CD4-positive, alpha-beta T cell treated with Interleukin-17A for 4 hours (primary cell): ENCODE measurements around the gene WSCD2.
"Not testable (repeated sequence)": the region's sequence is repeated elsewhere in the genome, so short reads cannot be mapped to it uniquely, and the experiment has no call there.

Experiments used
- DNase-seq: peaks from one replicate; pipeline ENCODE4 v3.0.0-alpha.2; 2020; ENCODE audit warnings: mixed read lengths

The WSCD2 gene

GRCh38 chr12:108201808-108202207 is 72.7 kb downstream of the WSCD2 start:
- DNase-seq = no peak

DNA sequence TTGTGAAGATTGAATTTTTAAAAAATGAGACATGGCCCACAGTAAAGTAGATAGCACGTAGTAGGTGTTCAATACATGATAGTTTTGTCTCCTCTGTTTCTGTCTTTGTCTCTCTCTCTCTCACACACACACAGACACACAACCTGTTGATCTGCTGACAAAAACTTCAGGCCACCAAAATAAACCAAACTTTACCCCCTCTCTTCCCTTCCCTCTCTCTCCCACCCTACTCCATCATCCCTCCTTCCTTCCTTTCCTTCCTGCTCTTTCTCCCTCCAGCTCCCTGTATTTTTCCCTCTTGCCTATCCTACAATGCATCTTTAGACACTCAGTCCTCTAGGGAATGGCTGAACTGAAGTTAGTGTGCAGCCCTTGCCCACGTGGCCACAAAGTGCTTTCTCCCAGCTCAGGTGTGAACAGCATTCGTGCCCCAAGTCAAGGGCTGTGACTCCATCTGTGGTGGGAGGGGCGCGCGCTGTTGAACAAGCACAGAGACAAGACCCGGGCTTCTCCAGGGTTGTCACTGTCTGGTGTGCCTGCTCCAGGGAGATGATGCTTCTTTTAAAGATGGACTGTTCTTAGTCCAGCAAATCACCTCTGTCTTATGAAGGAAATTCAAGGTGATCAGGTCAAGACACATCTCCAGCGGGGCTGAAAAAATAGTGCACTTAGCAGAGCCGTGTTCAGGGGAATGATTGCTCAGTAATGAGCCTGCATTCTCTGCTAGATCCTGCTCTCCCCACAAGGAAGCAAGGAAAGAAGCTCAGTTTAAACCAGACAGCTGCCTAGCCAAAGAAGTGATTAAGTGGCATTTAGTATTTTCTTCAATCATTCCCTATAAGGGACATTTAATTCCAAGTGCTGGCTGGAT is 75.3 kb downstream of the WSCD2 start:
- no peak for DNase-seq

GRCh38 chr12:108205864-108206263 is 76.8 kb downstream of the WSCD2 start:
- DNase-seq = no peak

- DNase-seq = no peak
These were observed 79.0 kb downstream of the WSCD2 start for GRCh38 chr12:108207791-108208730.

GRCh38 chr12:108210001-108210400 is 80.9 kb downstream of the WSCD2 start:
- DNase-seq = no peak

DNA sequence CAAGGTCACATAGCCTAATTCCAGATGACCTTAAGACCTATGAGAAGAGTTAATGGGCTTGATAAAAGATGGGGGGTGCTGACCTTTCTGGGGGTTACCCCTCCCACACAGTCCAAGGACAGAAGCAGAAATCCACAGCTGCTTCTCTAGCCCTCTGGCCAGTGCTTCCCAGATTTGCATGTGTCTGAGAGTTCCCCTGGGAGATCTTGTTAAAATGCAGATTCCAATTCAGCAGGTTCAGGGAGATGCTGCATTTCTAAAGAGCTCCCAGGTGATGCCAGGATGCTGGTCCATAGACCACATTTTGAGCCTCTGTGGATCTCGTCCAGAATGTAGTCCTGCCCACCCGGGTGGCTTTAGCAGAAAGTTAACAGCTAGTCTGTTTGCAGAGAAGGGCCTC is 82.1 kb downstream of the WSCD2 start:
- DNase-seq = no peak

DNA sequence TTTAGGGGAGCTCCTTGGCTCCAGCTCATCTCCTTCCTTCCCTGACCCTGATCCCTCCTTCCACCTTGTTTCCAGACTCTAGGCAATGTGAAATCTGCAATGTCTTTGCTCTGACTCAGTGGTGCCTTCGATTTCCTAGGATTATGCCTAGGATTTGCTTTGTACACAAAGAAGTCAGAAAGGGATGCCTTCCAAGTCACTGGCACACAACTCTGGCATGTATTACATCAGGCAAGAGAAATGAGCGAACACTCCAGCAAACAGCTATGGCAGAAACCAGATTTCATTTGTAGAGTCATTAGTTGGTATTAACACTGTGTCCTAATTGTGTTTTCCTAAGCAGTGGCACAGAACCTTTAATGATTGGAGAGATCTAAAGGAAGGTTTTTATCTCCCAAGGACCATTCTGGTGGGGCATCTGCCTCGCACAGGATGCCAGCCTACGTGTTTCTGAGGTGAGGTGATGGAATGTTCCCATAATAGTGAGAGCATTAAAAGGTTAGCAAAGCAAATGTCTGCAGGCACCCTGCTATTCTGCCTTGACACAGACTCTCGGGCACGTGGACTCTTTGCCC is 84.9 kb downstream of the WSCD2 start:
- no peak for DNase-seq

DNA sequence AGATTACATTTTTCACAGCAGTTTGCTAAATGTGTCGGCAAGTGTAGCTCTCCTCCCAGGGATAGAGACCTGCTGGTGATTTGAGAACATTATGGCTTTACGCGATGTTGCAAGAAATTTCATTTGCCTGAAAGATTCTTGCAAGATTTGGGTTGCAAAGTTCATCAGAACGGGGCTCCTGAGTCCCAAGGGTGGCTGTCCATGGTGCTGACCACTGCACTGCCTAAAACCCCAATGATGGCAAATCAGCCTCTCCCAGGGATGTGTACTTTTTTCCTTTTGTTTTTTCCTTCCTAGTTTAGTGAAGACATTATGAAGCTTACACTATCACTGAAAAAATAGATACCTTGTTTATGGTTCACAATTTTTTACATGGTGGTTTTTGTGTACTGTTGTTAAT is 85.4 kb downstream of the WSCD2 start:
- DNase-seq = no peak

GRCh38 chr12:108215458-108215857 is 86.4 kb downstream of the WSCD2 start:
- DNase-seq = no peak

- no peak for DNase-seq
These were observed 89.8 kb downstream of the WSCD2 start for GRCh38 chr12:108218921-108219320.

DNA sequence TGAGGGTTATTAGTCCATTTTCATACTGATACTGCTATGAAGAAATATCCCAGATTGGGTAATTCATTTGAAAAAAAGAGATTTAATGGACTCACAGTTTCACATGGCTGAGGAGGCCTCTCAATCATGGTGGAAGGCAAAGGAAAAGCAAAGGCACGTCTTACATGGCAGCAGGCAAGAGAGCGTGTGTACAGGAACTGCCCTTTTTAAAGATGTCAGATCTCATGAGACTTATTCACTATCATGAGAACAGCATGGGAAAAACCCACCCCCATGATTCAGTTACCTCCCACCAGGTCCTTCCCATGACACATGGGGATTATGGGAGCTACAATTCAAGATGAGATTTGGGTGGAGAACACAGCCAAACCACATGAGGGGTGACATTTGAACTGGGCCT is 96.0 kb downstream of the WSCD2 start:
- not testable (repeated sequence) for DNase-seq

GRCh38 chr12:108226866-108227265 is 97.8 kb downstream of the WSCD2 start:
- DNase-seq = no peak

GRCh38 chr12:108228746-108229145 is 99.7 kb downstream of the WSCD2 start:
- DNase-seq = no peak

DNA sequence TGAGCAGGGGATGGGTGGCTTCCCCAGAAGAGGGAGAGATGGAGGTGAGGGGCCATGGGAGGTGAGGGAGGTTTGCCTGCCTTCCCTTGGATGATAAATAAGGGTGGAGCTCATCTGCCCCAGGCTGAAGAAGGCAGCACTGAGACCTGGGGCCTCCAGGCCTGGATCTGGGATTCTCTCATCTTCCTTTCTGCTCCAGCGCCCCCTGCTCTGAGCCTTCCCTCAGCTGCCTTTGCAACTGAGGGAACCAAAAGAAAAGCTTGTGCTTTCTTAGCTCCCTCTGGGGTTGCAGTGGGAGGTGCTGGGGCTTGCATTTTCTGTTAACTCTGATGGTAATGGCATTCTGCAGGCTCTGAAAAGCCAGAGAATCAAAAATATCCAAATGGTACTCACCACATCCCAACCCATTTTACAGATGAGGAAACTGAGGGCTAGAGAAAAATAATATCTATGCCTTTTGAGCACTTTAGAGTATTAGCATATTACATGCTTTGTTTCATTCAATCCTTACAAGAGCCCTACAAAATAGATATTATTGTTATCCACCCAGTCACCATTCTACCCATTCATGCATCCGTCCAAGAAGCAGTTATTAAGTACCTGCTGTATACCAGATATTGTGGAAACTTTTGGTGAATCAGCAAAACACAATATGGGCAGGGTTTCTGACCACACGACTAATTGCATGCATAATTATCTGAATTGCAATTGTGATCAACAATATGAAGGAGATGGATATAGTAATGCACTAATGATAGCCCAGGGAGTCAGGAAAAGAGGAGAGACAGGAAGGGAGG is 102.2 kb downstream of the WSCD2 start:
- no peak for DNase-seq

- DNase-seq = no peak
These were observed 102.9 kb downstream of the WSCD2 start for GRCh38 chr12:108231909-108232434.

- no peak for DNase-seq
These were observed 103.5 kb downstream of the WSCD2 start for GRCh38 chr12:108232565-108232964.

GRCh38 chr12:108234158-108234557 is 105.1 kb downstream of the WSCD2 start:
- no peak for DNase-seq

GRCh38 chr12:108235197-108235984 is 106.3 kb downstream of the WSCD2 start:
- DNase-seq = no peak

DNA sequence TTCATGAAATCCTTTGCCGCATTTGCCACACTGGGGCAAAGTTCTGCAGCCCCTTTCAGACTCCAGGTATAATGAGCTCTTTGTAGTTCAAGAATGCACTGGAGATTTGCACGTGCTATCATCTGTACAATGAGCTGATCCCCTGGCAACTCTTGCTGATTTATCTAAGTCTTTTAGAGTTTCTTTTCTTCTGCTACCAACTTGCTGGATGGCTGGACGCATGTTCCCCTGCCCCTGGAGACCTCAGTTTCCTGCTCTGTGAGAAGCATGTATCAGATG is 106.8 kb downstream of the WSCD2 start:
- no peak for DNase-seq

- DNase-seq = no peak
These were observed 107.3 kb downstream of the WSCD2 start for GRCh38 chr12:108236366-108236765.

- DNase-seq = no peak
These were observed 108.2 kb downstream of the WSCD2 start for GRCh38 chr12:108237272-108237671.

GRCh38 chr12:108238474-108238873 is 109.4 kb downstream of the WSCD2 start:
- DNase-seq = no peak
